ACHN (cell line): ENCODE data around the gene CCDC87.
"Not testable (repeated sequence)": the region's sequence is repeated elsewhere in the genome, so short reads cannot be mapped to it uniquely, and the experiment has no call there.

Source experiments
- DNase-seq: peaks from one replicate; pipeline ENCODE4 v3.0.0-alpha.2; 2015
- in situ Hi-C: cut with HindIII; loops from 2 replicates; pipeline ENCODE4 v1.10.0; 2017; ENCODE audit warnings: low sequenced_read_pairs, low pct_ligation_motif_present, low pct_unique_long_range_greater_than_20kb

The CCDC87 gene

GRCh38 chr11:66589315-66589714 lies 3.5 kb downstream of the CCDC87 start:
- DNase-seq, in situ Hi-C loops: not testable (repeated sequence)

DNA sequence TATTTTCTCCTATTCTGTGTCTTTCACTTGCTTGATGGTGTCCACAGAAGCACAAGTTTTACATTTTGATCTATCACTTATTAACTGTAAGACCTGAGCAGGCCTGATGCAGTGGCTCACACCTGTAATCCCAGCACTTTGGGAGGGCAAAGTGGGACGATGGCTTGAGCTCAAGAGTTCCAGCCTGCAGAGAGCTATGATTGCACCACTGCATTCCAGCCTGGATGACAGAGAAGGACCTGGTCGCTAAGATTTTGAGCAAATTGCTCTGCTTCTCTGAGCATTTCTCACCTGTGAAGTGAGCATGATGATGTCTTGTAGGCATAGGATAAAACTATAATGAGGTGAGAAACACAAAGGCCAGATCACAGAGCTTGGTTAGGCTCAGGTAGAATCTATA lies 6.7 kb downstream of the CCDC87 start:
- no peak for DNase-seq
- in situ Hi-C loops, result no loop called here

GRCh38 chr11:66585447-66585846 lies 7.4 kb downstream of the CCDC87 start:
- DNase-seq, in situ Hi-C loops: not testable (repeated sequence)

- in situ Hi-C loops, DNase-seq: not testable (repeated sequence)
Measured at GRCh38 chr11:66582565-66583147, 10.2 kb downstream of the CCDC87 start.

DNA sequence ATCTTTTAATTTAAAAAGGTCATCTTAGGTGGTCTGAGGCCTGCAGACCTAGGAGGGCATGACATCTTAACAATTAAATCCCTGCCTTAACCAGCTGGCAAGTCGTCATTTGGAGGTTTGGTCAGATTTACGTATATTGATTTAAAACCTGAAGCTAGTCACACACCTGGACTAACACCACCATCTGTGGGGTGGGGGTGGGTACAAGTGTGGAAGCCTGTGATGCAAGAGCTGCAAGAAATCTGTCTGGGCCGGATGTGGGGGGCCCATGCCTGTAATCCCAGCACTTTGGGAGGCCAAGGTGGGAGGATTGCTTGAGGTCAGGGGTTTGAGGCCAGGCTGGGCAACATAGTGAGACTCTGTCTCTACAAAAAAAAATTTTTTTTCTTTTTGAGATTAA lies 11.6 kb downstream of the CCDC87 start:
- in situ Hi-C loops, result no loop called here
- DNase-seq, result no peak

DNA sequence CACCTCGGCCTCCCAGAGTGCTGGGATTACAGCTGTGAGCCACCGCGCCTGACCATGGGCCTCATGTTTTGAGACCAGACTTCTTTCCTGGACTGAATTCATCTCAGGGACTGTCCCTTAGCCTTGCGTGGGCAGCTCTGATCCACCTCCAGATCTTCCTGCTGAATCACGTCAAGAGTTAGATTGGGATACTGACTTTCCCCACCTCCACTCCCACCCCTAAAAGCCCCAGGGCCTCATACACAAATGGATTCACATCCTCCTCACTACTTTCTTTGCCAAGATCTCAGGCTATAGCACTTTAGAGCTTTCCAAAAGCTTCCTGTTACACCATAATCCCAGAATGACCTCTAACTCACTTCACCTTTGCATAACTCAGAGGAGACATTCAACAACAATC lies 12.1 kb downstream of the CCDC87 start:
- in situ Hi-C loops, result no loop called here
- no peak for DNase-seq

GRCh38 chr11:66579017-66579606 lies 13.8 kb downstream of the CCDC87 start:
- DNase-seq, result no peak
- in situ Hi-C loops, result no loop called here

GRCh38 chr11:66570850-66571180 lies 22.0 kb downstream of the CCDC87 start:
- no peak for DNase-seq
- in situ Hi-C loops, result no loop called here

GRCh38 chr11:66570079-66570849 lies 22.6 kb downstream of the CCDC87 start:
- in situ Hi-C loops, result no loop called here
- no peak for DNase-seq

DNA sequence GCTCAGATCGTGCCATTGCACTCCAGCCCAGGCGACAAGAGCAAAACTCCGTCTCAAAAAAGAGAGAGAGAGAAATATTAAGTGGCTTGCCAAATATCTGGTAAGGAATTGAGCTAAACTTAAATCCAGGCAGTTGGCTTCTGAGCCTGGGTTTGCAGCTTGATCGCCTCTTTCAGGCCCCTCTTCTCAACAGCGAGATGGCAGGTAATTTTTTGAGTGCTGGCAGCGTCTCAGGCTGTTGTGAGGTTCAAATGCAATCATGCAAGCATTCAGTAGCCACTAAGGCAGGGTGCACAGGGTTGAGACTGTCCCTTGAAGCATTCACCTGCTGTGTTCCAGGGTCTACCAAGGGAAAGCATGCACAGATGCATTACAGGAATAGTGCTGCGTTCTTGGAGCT lies 23.8 kb downstream of the CCDC87 start:
- no peak for DNase-seq
- in situ Hi-C loops, result no loop called here

DNA sequence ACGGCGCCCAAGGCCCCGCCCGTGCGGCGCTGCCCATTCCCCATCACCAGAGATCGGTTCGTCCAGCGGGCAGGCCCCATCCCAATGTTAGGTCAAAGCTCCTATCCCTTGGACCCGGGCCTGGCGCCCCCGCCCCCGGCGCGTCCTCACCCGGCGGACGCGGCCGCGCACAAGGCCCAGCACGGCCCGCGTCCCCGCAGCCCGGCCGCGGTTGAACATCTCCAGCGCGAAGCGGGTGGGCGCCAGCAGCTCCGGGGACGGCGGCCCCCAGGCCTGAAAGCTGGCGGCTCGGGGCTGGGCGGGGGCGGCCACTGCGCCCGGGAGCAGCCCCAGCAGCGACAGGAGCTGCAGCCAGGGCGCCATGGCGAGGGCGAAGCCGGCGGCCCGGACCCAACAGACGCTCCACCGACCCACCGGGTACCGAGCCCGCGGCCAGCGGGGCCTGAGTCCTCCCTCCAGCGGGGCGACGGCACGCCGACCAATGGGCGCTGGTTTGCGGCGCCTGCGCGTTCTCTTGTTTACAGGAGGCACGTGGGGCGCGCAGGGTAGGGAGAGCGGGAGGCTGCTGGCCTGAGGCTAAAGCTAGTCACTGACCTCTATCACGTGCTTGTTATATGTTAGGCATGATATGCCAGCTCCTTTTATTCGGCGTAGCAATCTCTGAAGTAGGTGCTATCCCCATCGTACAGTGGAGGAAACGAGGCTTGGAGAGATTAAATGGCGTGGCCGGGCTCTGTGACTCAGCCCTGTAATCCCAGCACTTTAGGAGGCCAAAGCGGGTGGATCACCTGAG lies 24.5 kb downstream of the CCDC87 start, which contains the start of gene CTSF:
CTSF (minus strand) TSS at position 483 of the 793 bp plus-strand sequence; CDS start at position 363, 120 bp downstream.
- in situ Hi-C loops, result no loop called here
- DNase-seq, result no peak

GRCh38 chr11:66567787-66568123 lies 25.1 kb downstream of the CCDC87 start:
- in situ Hi-C loops, result no loop called here
- no peak for DNase-seq

DNA sequence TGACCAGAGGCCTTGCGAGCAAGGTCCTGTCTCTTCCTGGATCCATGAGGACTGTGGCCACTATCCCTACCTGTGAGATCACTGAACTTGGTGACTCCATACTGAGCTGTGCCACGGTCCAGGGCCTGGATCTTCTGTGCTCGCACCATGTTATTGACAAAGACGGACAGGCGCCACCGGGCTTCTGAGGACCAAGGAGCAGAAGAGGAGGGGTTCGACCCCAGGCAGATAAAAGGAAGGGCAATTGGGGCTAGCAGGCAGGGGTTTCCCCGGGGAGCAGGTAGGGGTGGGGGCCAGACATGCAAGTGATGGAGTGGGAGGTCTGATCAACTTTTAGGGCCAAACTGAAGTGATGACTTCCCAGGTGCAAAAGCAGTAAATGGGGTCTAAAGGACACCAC lies 26.6 kb downstream of the CCDC87 start:
- in situ Hi-C loops, result no loop called here
- DNase-seq, result no peak

DNA sequence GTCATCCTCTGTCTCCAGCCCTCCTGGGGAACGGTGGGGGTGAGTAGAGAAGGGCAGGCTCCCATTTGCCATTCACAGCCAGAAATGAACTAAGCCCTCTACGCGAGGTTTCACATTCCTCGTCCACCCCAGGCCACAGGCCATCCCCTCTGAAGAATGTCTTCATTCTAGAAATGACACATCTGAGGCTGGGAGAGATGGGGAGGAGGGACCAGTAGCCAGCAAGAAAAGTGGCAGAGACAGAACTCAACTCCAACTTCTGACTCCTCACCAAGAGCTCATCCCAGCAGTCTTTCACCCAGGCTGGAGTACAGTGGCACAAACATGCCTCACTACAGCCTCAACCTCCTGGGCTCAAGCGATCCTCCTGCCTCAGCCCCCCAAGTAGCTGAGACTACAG lies 27.9 kb downstream of the CCDC87 start:
- in situ Hi-C loops, result no loop called here
- DNase-seq, result no peak

DNA sequence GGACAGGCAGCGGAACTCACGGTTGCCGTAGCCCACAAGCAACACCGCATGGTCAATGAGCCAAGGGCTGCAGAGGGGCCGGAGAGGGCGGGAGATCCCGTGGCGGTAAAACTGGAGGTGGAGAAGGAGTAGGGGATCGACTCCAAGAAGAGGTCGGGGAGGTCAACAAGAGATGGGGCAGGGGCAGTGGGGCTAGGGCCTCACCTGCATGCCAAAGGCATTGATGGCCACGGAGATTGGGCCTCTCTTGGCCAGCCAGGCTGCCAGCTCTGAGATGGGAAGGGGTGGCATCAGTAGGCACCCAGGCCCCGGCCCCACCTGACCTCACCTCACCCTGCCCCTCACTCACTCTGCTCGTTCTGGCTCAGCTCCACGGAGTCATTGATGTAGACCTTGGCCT lies 28.3 kb downstream of the CCDC87 start:
- no peak for DNase-seq
- in situ Hi-C loops, result no loop called here

- no peak for DNase-seq
- in situ Hi-C loops, result no loop called here
Measured at GRCh38 chr11:66563832-66564231, 29.0 kb downstream of the CCDC87 start.

GRCh38 chr11:66562907-66563583 lies 29.8 kb downstream of the CCDC87 start:
- no peak for DNase-seq
- in situ Hi-C loops, result no loop called here

- no peak for DNase-seq
- in situ Hi-C loops, result no loop called here
Measured at GRCh38 chr11:66562275-66562674, 30.6 kb downstream of the CCDC87 start.

DNA sequence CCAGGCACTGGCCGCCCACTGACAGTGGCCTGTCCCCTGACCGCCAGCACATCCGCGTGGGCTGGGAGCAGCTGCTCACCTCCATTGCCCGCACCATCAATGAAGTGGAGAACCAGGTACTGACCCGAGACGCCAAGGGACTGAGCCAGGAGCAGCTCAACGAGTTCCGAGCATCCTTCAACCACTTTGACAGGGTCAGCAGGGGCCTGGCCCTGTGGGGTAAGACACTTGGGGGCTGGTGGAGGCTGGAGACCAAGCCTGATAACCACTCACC lies 31.0 kb downstream of the CCDC87 start:
- in situ Hi-C loops, result no loop called here

More for the DNA sequence above, 31.0 kb downstream of the CCDC87 start:
- DNase-seq, result no peak
